Colonic mucosa (tissue), 4 donors: ENCODE data around the gene CTSD. TPM values are rescaled to one million over a fixed set of nuclear protein-coding genes. Genes with fewer than 3 reads are reported as not detected.

Experiments used
- DNase-seq: peaks from one replicate; pipeline ENCODE4 v3.0.0-alpha.2; 2020
- H3K27ac ChIP-seq: fragments of 200-600 bp; one replicate; pipeline ENCODE4 v1.8.0; 2021
- H3K27me3 ChIP-seq: fragments of 200-600 bp; one replicate; pipeline ENCODE4 v1.8.0; 2021
- H3K36me3 ChIP-seq: fragments of 200-600 bp; one replicate; pipeline ENCODE4 v1.8.0; 2021
- H3K4me1 ChIP-seq: fragments of 200-600 bp; one replicate; pipeline ENCODE4 v1.8.0; 2021; ENCODE audit warnings: mild to moderate bottlenecking
- H3K4me3 ChIP-seq: fragments of 200-600 bp; one replicate; pipeline ENCODE4 v1.8.0; 2021
- H3K9ac ChIP-seq, 2 donors: one replicate each; pipeline ENCODE4 v1.7.0; 2013; ENCODE audit warnings: control low read depth in 2 of 2, low read depth in 2 of 2, low read length in 2 of 2
- H3K9me3 ChIP-seq: fragments of 200-600 bp; one replicate; pipeline ENCODE4 v1.8.0; 2021
- CTCF ChIP-seq: fragments of 200-600 bp; IDR thresholded peaks from one replicate; pipeline ENCODE4 v1.8.0; 2022; ENCODE audit warnings: antibody characterized with exemption, mild to moderate bottlenecking
- intact Hi-C: fragments of 100-400 bp; cut with DNase I; formaldehyde crosslinking; loops from one replicate; pipeline ENCODE4 v1.14.1; 2022
- total RNA-seq, 2 donors: library from RNA; stranded (reverse); fragmentation: NEBNext Ultra II Directional in 1 of 2; extraction: Animal tissue kit (Norgen Biotek cat#: 25700) in 1 of 2; gene quantifications; one replicate each; pipeline ENCODE4 v1.2.1, GENCODE V29; 2021
- donor health status: healthy.
- donor health status: DM: no; HTN: no; CAD: no.
- donor health status: DM: no; HTN: no; CAD: no.

CTSD gene
- total RNA-seq, 2 donors from 2014 or later, result 633 to 887 TPM

DNA sequence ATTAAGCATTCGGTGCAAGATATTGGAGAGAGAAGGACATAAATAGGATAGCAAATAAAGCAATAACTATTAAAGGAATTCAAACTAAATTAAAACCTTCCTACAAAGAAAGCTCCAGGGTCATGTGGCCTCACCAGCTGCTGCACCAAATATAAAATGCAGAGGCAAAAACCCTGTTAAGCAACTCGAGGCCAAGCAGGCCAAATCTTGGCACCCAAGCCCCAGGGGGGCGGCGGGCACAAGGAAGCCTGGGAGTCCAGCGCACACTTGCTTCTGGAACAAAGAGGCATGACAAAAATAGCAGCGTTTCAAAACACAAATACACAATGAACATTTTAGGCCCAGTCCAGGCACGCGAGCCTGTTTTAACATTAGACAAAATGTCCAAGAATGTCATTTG is 46.0 kb downstream of the CTSD start:
- intact Hi-C loops, result no loop called here
- Histone ChIP-seq H3K4me1 (no peaks in the 10 kb centered on the region), H3K9me3 (no peaks in the 10 kb centered on the region), H3K27ac (no peak overlapping the region), H3K9ac (no peak overlapping the region), H3K27me3 (no peaks in the 10 kb centered on the region), H3K4me3 (no peak overlapping the region), H3K36me3 (no peaks in the 10 kb centered on the region)
- TF ChIP-seq CTCF, result no peak
- DNase-seq, result no peak

DNA sequence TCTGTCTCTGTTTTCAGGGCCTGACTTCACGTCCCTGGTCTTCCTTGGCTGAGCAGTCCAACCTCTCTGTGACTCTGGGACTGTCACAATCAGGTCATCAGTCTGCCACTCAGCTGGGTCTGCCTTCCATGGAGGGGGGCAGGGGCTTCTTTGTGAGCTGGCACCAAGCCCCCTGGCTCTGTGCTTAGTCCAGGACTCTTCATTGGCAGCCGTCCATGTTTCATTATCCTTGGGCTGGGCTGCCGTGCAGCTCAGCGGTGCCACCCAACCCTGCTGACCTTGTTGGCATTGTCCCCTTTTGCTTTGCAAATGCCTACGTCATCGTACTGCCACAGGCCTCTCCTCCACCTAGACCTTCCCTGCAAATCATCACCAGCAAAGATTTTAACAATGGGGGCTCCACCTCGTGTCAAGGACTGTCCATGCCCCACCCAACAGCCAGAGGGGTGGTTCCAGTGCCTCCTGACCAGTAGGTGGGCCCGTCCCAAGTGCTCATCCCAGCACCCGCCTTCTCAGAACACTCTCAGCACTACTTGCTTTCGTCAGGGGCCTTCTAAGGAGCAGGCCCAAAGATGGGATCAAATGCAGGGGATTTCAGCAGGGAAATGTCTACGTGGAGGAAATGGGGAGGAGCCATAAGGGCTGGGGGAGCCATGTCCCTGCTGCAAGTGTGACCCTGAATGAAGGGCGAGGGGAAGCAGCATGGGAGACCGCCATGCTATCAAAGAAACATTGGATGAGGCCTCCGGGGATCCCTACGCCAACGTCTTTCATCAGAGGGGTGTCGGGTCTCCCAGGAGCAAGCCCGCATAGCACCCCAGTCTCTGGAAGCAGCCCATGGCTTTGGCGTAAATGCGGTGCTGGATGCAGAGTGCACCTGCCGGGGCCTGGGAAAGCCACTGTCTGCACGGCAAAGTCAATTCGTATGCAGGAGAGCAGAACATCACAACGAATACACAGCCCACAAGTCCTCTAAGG is 48.5 kb downstream of the CTSD start:
- Histone ChIP-seq H3K4me3 (no peak overlapping the region), H3K27ac (no peak overlapping the region), H3K36me3 (no peaks in the 10 kb centered on the region), H3K27me3 (no peaks in the 10 kb centered on the region), H3K9me3 (no peaks in the 10 kb centered on the region), H3K4me1 (no peaks in the 10 kb centered on the region), H3K9ac (no peak overlapping the region)
- DNase-seq, result no peak
- no peak for TF ChIP-seq CTCF
- intact Hi-C loops, result no loop called here

- Histone ChIP-seq H3K36me3 (no peaks in the 10 kb centered on the region), H3K27me3 (no peaks in the 10 kb centered on the region)
- DNase-seq, result peak; percentile 7
Observed at GRCh38 chr11:1708716-1709115, 55.0 kb downstream of the CTSD start.

DNA sequence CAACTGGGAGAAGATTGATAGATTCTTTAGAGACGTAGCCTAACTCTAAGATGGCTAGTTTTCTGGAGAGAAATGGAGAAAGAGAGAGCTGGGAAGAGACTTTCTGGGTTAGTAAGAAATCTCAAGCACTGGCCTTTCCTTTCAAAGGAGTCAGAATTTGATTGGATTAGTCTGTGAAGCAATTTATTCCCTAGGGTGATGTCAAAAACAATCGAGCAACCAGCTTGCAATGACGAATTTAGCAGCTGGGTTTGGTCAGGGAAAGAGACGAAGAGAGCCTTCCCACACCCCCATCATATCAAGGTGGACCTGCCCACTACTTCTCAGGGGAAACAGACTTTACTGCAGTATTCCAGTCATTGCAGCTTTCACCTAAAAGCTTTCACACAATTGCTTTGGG is 56.0 kb downstream of the CTSD start:
- no peak for DNase-seq
- intact Hi-C loops, result no loop called here
- TF ChIP-seq CTCF, result no peak
- H3K27ac ChIP-seq, result no peak overlapping the region
- no peaks in the 10 kb centered on the region for H3K36me3 ChIP-seq
- no peaks in the 10 kb centered on the region for H3K27me3 ChIP-seq
- H3K9ac ChIP-seq, result no peak overlapping the region
- H3K4me3 ChIP-seq, result no peak overlapping the region
- H3K9me3 ChIP-seq, result no peaks in the 10 kb centered on the region
- H3K4me1 ChIP-seq, result no peaks in the 10 kb centered on the region

More at GRCh38 chr11:1708716-1709115, 55.0 kb downstream of the CTSD start:
- Histone ChIP-seq H3K4me1 (no peaks in the 10 kb centered on the region), H3K27ac (no peak overlapping the region), H3K4me3 (no peak overlapping the region), H3K9me3 (no peaks in the 10 kb centered on the region), H3K9ac (no peak overlapping the region)
- intact Hi-C loops, result no loop called here
- TF ChIP-seq CTCF, result no peak

DNA sequence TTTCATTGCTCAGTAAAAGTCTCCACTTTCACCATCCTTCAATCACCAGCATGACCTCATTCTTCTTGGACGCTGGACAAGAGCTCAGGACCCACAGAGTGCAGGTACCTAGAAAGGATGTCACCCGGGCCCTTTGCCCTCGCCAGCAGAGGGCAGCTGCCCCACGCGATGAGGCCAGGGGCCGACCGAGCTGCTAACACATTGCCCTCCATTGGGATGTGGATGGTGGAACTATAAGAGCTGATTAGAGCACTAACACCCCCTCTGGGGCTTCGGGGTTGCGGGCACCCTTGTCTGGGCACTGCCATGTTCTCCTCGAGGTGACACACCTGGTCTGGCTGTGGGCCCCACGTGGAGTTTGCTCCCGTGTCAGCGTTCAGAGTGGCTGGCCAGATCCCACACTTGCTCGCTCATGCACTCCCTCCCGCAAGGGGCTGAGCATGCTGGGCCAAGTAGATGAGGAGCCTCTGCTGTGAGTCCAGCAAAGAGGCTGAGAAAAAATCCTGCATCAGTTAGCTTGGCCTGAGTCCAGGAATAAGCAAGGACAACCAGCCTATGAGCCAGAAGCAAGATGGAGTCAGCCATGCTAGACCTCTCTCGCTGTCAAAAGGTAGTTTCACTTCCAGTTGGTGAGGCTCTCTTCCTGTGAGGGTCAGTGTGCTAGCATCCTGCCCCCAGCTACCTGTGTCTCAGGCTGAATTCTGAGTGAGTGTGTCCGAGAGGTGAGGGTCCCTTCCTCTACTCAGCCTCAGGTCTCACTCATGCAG is 56.9 kb downstream of the CTSD start:
- intact Hi-C loops, result no loop called here
- no peak overlapping the region for H3K9ac ChIP-seq
- H3K36me3 ChIP-seq, result no peaks in the 10 kb centered on the region
- no peaks in the 10 kb centered on the region for H3K4me1 ChIP-seq
- H3K4me3 ChIP-seq, result no peak overlapping the region
- no peaks in the 10 kb centered on the region for H3K9me3 ChIP-seq
- no peak overlapping the region for H3K27ac ChIP-seq
- no peak for TF ChIP-seq CTCF
- H3K27me3 ChIP-seq, result no peaks in the 10 kb centered on the region
- DNase-seq, result peak; percentile 18
